GM12873 (cell line): ENCODE measurements around the gene MAP4K4.

Experiments
- TF ChIP-seq, protein P1 (sequence below): IDR thresholded peaks from 2 replicates; pipeline ENCODE4 v1.5.1; 2012; ENCODE audit warnings: low read depth, mild to moderate bottlenecking, moderate library complexity, low read length, control low read depth; ENCODE audit not compliant: insufficient read depth; ENCODE audit errors: missing control alignments

MAP4K4 gene

GRCh38 chr2:101756266-101756665 is 58.8 kb downstream of the MAP4K4 start:
- TF ChIP-seq, protein P1, sequence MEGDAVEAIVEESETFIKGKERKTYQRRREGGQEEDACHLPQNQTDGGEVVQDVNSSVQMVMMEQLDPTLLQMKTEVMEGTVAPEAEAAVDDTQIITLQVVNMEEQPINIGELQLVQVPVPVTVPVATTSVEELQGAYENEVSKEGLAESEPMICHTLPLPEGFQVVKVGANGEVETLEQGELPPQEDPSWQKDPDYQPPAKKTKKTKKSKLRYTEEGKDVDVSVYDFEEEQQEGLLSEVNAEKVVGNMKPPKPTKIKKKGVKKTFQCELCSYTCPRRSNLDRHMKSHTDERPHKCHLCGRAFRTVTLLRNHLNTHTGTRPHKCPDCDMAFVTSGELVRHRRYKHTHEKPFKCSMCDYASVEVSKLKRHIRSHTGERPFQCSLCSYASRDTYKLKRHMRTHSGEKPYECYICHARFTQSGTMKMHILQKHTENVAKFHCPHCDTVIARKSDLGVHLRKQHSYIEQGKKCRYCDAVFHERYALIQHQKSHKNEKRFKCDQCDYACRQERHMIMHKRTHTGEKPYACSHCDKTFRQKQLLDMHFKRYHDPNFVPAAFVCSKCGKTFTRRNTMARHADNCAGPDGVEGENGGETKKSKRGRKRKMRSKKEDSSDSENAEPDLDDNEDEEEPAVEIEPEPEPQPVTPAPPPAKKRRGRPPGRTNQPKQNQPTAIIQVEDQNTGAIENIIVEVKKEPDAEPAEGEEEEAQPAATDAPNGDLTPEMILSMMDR = no peak

GRCh38 chr2:101758001-101758400 is 60.5 kb downstream of the MAP4K4 start:
- TF ChIP-seq, protein P1 = no peak

GRCh38 chr2:101759162-101759561 is 61.7 kb downstream of the MAP4K4 start:
- TF ChIP-seq, protein P1 = no peak

GRCh38 chr2:101762451-101763171 is 65.1 kb downstream of the MAP4K4 start:
- TF ChIP-seq, protein P1 = no peak

DNA sequence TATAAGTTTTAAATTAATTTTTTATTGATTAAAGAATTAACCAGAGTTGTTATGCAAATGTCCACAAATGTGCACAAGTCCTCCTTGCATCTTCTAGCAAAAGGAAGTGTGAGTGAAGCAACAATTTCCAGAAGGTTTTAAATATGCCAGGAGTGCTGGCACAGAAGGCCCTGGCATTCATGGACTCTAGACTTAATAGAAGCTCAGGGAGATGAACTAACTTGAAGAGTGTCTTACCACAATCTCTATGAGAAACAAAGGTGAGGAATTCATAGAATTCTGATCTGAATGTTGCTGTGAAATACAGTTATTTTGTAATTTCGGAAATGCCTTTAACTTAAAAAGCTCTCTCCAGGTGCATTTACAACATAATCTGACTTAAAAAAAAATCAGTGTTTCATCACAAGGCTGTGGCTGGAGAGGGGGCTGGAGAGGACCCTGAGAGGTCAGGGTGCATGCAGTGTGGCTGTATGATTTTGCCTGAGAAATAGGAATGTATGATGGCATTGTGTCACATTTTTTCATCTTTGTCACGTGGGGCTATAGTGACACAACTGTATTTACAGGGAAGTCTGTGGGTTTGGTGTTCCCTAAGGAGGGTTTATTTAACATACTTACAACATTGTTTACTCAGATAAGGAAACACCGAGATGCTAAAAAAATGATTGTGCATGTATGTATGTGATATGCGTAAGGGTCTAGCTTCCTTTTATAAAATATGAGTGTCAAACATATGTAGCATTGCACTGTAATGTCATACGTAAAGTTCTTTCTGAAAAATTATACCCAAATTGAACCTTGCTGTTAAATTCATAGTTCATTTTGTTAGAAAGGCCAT is 66.2 kb downstream of the MAP4K4 start:
- TF ChIP-seq, protein P1 = no peak

- TF ChIP-seq, protein P1 = no peak
Observed at GRCh38 chr2:101766337-101766736, 68.8 kb downstream of the MAP4K4 start.
